H9 (cell line): ENCODE results near the gene CSTA. TPM values are rescaled to one million over a fixed set of nuclear protein-coding genes. Genes with fewer than 3 reads are reported as not detected.

ENCODE experiments used
- DNase-seq: peaks from one replicate; pipeline ENCODE4 v3.0.0-alpha.2; 2017
- H2AFZ ChIP-seq: one replicate; pipeline ENCODE4 v1.6.1; 2013; ENCODE audit warnings: mild to moderate bottlenecking, low read length, control low read depth, moderate library complexity
- H2AK5ac ChIP-seq: 2 replicates; pipeline ENCODE4 v1.6.1; 2013; ENCODE audit warnings: low read length, control low read depth, mixed read lengths; ENCODE audit not compliant: insufficient read length
- H2BK120ac ChIP-seq: one replicate; pipeline ENCODE4 v1.6.1; 2013; ENCODE audit warnings: low read depth, mild to moderate bottlenecking, low read length, control low read depth, inconsistent platforms; ENCODE audit not compliant: poor library complexity, severe bottlenecking
- H2BK12ac ChIP-seq: 2 replicates; pipeline ENCODE4 v1.6.1; 2013; ENCODE audit warnings: low read length, control low read depth, mixed read lengths, low read depth; ENCODE audit not compliant: insufficient read length
- H2BK15ac ChIP-seq: 2 replicates; pipeline ENCODE4 v1.6.1; 2013; ENCODE audit warnings: low read depth, low read length, control low read depth
- H2BK20ac ChIP-seq: one replicate; pipeline ENCODE4 v1.6.1; 2013; ENCODE audit warnings: low read depth, mild to moderate bottlenecking, low read length, control low read depth, inconsistent platforms; ENCODE audit not compliant: poor library complexity, severe bottlenecking
- H2BK5ac ChIP-seq: 2 replicates; pipeline ENCODE4 v1.6.1; 2013; ENCODE audit warnings: low read length, control low read depth, mixed read lengths; ENCODE audit not compliant: insufficient read length
- H3K14ac ChIP-seq: 2 replicates; pipeline ENCODE4 v1.6.1; 2013; ENCODE audit warnings: low read length, control low read depth; ENCODE audit not compliant: insufficient read depth
- H3K18ac ChIP-seq: 2 replicates; pipeline ENCODE4 v1.6.1; 2013; ENCODE audit warnings: low read depth, mild to moderate bottlenecking, mixed read lengths, low read length, control low read depth; ENCODE audit not compliant: insufficient read length
- H3K23ac ChIP-seq: 2 replicates; pipeline ENCODE4 v1.6.1; 2013; ENCODE audit warnings: low read length, control low read depth, mixed read lengths, low read depth; ENCODE audit not compliant: insufficient read length
- H3K23me2 ChIP-seq: 2 replicates; pipeline ENCODE4 v1.6.1; 2013; ENCODE audit warnings: low read depth, mild to moderate bottlenecking, mixed read lengths, low read length, control low read depth; ENCODE audit not compliant: insufficient read length, poor library complexity, severe bottlenecking
- H3K27ac ChIP-seq: 2 replicates; pipeline ENCODE4 v1.5.1; 2013; ENCODE audit warnings: low read length, control low read depth, mixed read lengths, low read depth; ENCODE audit not compliant: insufficient read length
- H3K27me3 ChIP-seq: 2 replicates; pipeline ENCODE4 v1.6.1; 2013; ENCODE audit warnings: low read length, control low read depth, inconsistent platforms; ENCODE audit not compliant: insufficient read depth
- H3K4ac ChIP-seq: 2 replicates; pipeline ENCODE4 v1.6.1; 2013; ENCODE audit warnings: low read depth, mild to moderate bottlenecking, control low read depth, inconsistent platforms, low read length, moderate library complexity
- H3K4me1 ChIP-seq: 2 replicates; pipeline ENCODE4 v1.6.1; 2013; ENCODE audit warnings: low read length, control low read depth, inconsistent platforms; ENCODE audit not compliant: insufficient read depth
- H3K4me2 ChIP-seq: 2 replicates; pipeline ENCODE4 v1.6.1; 2013; ENCODE audit warnings: low read length, control low read depth, mixed read lengths; ENCODE audit not compliant: insufficient read length, insufficient read depth
- H3K56ac ChIP-seq: 2 replicates; pipeline ENCODE4 v1.6.1; 2013; ENCODE audit warnings: low read depth, mild to moderate bottlenecking, mixed read lengths, low read length, control low read depth; ENCODE audit not compliant: insufficient read length
- H3K79me1 ChIP-seq: 2 replicates; pipeline ENCODE4 v1.6.1; 2013; ENCODE audit warnings: low read depth, mild to moderate bottlenecking, moderate library complexity, low read length, control low read depth, inconsistent platforms; ENCODE audit not compliant: insufficient read depth, poor library complexity, severe bottlenecking
- H3K79me2 ChIP-seq: 2 replicates; pipeline ENCODE4 v1.6.1; 2013; ENCODE audit warnings: low read length, control low read depth, inconsistent platforms; ENCODE audit not compliant: insufficient read depth
- H3K9ac ChIP-seq: 2 replicates; pipeline ENCODE4 v1.6.1; 2013; ENCODE audit warnings: low read length, control low read depth, mixed read lengths; ENCODE audit not compliant: insufficient read length; ENCODE audit errors: extremely low read depth
- H3K9me3 ChIP-seq: one replicate; pipeline ENCODE4 v1.6.1; 2013; ENCODE audit warnings: low read depth, low read length, inconsistent platforms; ENCODE audit not compliant: control insufficient read depth
- H3T11ph ChIP-seq: one replicate; pipeline ENCODE4 v1.6.1; 2013; ENCODE audit warnings: mild to moderate bottlenecking, low read length, control low read depth, inconsistent platforms
- H4K20me1 ChIP-seq: one replicate; pipeline ENCODE4 v1.6.1; 2013; ENCODE audit not compliant: control insufficient read depth, insufficient read length, insufficient read depth
- H4K5ac ChIP-seq: 2 replicates; pipeline ENCODE4 v1.6.1; 2013; ENCODE audit warnings: low read depth, mild to moderate bottlenecking, mixed read lengths, low read length, control low read depth; ENCODE audit not compliant: insufficient read length
- H4K8ac ChIP-seq: replicated peaks from 2 replicates; pipeline ENCODE4 v1.6.1; 2013; ENCODE audit warnings: low read length, control low read depth, mixed read lengths, low read depth; ENCODE audit not compliant: insufficient read length
- H4K91ac ChIP-seq: 2 replicates; pipeline ENCODE4 v1.6.1; 2013; ENCODE audit warnings: low read depth, mild to moderate bottlenecking, moderate library complexity, mixed read lengths, low read length, control low read depth; ENCODE audit not compliant: insufficient read length
- H3K27ac Mint-ChIP-seq, 3 experiments: 2 replicates in 2 of 3; 3 replicates in 1 of 3; pipeline ENCODE4 v1.8.0; 2020 to 2021; ENCODE audit warnings: mixed read lengths in 3 of 3, mild to moderate bottlenecking in 1 of 3, moderate library complexity in 1 of 3
- H3K27me3 Mint-ChIP-seq: 2 replicates; pipeline ENCODE4 v1.8.0; 2021; ENCODE audit warnings: low read depth, mild to moderate bottlenecking, moderate library complexity, mixed read lengths
- H3K36me3 Mint-ChIP-seq, 3 experiments: 2 replicates in 2 of 3; 3 replicates in 1 of 3; pipeline ENCODE4 v1.8.0; 2020 to 2021; ENCODE audit warnings: low read depth in 3 of 3, mixed read lengths in 3 of 3; ENCODE audit not compliant: insufficient read depth in 1 of 3
- H3K4me1 Mint-ChIP-seq, 2 experiments: 2 replicates each; pipeline ENCODE4 v1.8.0; 2020; ENCODE audit warnings: mixed read lengths in 2 of 2
- H3K4me3 Mint-ChIP-seq, 2 experiments: 2 replicates in 1 of 2; 3 replicates in 1 of 2; pipeline ENCODE4 v1.8.0; 2020 to 2021; ENCODE audit warnings: mild to moderate bottlenecking in 2 of 2, mixed read lengths in 2 of 2, moderate library complexity in 1 of 2
- H3K9me3 Mint-ChIP-seq, 2 experiments: 2 replicates in 1 of 2; 3 replicates in 1 of 2; pipeline ENCODE4 v1.8.0; 2020; ENCODE audit warnings: mild to moderate bottlenecking in 2 of 2, mixed read lengths in 2 of 2, moderate library complexity in 1 of 2
- CTCF ChIP-seq: fragments of 200-600 bp; sonication (generic); conservative IDR thresholded peaks from 3 replicates; pipeline ENCODE4 v1.8.0; 2021; ENCODE audit warnings: antibody characterized with exemption, mild to moderate bottlenecking
- WGBS: extraction: QIAGEN DNeasy Blood & Tissue Kit; methylation state at CpG from one replicate; pipeline ENCODE4 v1.1.7; 2013; ENCODE audit warnings: missing lambda C conversion rate, low lambda C conversion rate, mixed read lengths; ENCODE audit not compliant: insufficient read length; ENCODE audit errors: extremely low coverage; 5-methylcytosine and 5-hydroxymethylcytosine counted together
- total RNA-seq: library from RNA; stranded (reverse); gene quantifications from 2 replicates; pipeline ENCODE4 v1.2.1, GENCODE V29; 2021

The CSTA gene
- total RNA-seq, 1 experiment from 2014 or later, result not detected

- H3K27ac Mint-ChIP-seq, result no peak overlapping the region
- Histone ChIP-seq H3K27me3 (no peaks in the 10 kb centered on the region), H4K20me1 (no peaks in the 10 kb centered on the region), H3T11ph (no peak overlapping the region), H3K56ac (no peak overlapping the region), H3K9ac (no peak overlapping the region), H3K4me1 (no peaks in the 10 kb centered on the region), H4K91ac (no peak overlapping the region), H3K23ac (no peak overlapping the region), H3K18ac (no peak overlapping the region), H3K23me2 (no peaks in the 10 kb centered on the region), H2BK12ac (no peak overlapping the region), H4K8ac (no peak overlapping the region), H2AFZ (no peak overlapping the region), H3K27ac (no peak overlapping the region), H3K79me1 (no peaks in the 10 kb centered on the region), H3K4ac (no peak overlapping the region), H2AK5ac (no peak overlapping the region), H3K79me2 (no peaks in the 10 kb centered on the region), H3K14ac (no peak overlapping the region), H2BK20ac (no peak overlapping the region), H2BK5ac (no peak overlapping the region), H4K5ac (no peak overlapping the region), H3K4me2 (no peak overlapping the region), H3K9me3 (no peaks in the 10 kb centered on the region), H2BK120ac (no peak overlapping the region), H2BK15ac (no peak overlapping the region)
- no peak overlapping the region for H3K4me3 Mint-ChIP-seq
- H3K27me3 Mint-ChIP-seq, result no peaks in the 10 kb centered on the region; the same call in none of the 2 replicates
- no CpG with 5 or more reads among the region's 5 CpGs for WGBS
- TF ChIP-seq CTCF, result no peak
- H3K4me1 Mint-ChIP-seq, result no peaks in the 10 kb centered on the region
- H3K9me3 Mint-ChIP-seq, result peaks cover 7 to 9% of the 10 kb centered on the region in 2 experiments; a peak in 4 of 5 replicates
- H3K36me3 Mint-ChIP-seq, result no peaks in the 10 kb centered on the region
- no peak for DNase-seq
Observed at GRCh38 chr3:122322095-122323075, 2.7 kb upstream of the CSTA start.
